SU-DHL-6 (cell line): ENCODE measurements around the gene TBX2.

Experiments
- CTCF ChIP-seq: fragments of 200-600 bp; sonication (generic); IDR thresholded peaks from one replicate; pipeline ENCODE4 v1.5.1; 2017; ENCODE audit warnings: antibody characterized with exemption, mild to moderate bottlenecking, low read length, moderate library complexity; ENCODE audit not compliant: insufficient read depth, poor library complexity, severe bottlenecking
- EZH2phosphoT487 ChIP-seq: fragments of 200-600 bp; sonication (generic), shearing (Covaris generic); conservative IDR thresholded peaks from 2 replicates; pipeline ENCODE4 v1.6.1; 2018; ENCODE audit warnings: mild to moderate bottlenecking, antibody characterized with exemption, low read length, moderate library complexity, mixed read lengths

- TF ChIP-seq CTCF = no peak
- no peak for TF ChIP-seq EZH2phosphoT487
These were observed 51.2 kb downstream of the TBX2 start for GRCh38 chr17:61450641-61451537.
